Amniotic stem cell (primary cell): ENCODE measurements around the gene UCP1.
A peak's percentile ranks its signal among the peaks of the same experiment; 100 is the strongest.

Experiments
- DNase-seq: peaks from one replicate; lab custom pipeline; 2025; lab: John Stamatoyannopoulos, UW

The UCP1 gene, protein sequence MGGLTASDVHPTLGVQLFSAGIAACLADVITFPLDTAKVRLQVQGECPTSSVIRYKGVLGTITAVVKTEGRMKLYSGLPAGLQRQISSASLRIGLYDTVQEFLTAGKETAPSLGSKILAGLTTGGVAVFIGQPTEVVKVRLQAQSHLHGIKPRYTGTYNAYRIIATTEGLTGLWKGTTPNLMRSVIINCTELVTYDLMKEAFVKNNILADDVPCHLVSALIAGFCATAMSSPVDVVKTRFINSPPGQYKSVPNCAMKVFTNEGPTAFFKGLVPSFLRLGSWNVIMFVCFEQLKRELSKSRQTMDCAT

DNA sequence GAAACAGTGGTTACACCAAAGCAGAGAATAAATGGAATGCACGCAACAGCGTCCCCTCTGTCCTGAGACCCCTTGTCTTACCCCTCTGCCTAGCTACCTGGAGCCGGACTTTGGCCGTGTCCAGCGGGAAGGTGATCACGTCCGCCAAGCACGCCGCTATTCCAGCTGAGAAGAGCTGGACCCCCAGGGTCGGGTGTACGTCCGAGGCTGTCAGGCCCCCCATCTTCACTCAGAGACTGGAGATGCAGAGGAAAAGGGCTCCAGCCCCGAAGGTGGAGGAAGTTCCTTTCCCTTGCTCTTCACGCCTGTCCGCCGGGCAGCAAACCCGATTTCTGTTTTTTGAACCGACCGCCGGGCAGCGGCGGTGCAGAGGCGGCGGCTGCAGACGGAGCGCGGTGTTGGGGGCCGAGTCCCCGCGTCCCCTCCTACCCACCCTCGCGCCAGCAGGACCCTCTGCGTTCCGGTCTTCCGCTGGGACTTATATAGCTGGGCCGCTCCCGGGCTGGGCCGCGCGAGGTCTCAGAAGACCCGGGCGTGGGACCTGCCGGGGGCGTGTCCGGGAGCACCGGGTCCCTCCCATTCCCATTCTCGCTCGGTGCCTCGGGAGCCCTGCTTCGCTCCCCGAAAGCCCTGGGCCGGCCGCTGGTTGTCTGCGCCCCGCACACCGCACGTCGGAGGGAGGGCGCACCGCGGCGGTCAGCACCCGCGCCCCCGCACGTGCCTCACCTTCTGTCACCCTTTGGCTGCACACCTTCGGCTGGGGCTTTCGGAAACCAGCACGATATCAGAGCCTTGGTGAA, at the start of gene UCP1:
Gene UCP1, minus strand, starts transcription at position 455 of the 800 bp plus-strand sequence. Its CDS starts 232 bp downstream, at position 223.
- no peak for DNase-seq

DNA sequence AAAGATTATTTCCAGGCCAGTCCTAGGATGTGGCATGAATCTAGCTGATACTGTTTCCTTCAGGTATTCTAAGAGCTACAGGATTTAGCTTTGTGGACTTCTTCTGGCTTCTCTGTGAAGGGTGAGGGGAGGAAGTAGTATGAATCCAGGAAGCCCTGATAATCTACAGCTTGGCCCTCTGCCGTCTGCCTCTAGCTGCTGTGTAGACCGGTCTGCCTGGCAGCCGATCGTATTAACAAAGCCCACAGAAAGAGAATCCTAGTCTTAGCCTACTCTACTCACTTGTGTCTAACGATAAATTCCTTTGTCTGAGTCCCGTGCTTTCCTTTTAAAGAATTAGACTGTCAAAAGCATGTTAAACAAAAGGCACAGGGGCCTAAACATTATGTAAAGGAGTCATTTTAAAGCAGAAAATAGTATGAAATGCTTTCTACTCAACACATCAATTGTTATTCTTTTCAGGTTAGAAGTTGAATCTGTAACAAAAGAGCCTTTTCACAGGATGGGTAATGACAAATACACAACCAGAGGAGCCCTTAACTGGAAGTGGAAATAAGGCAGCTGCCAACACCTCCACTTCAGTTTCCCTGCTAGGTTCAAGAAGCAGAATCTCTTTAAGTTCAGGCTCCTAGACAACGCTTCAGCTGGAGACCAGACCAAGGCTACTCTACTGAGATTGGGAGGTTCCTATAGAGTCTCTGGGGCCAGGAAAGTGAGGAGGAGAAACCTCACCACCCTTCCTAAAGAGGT, 48.9 kb upstream of the UCP1 start:
- no peak for DNase-seq

DNA sequence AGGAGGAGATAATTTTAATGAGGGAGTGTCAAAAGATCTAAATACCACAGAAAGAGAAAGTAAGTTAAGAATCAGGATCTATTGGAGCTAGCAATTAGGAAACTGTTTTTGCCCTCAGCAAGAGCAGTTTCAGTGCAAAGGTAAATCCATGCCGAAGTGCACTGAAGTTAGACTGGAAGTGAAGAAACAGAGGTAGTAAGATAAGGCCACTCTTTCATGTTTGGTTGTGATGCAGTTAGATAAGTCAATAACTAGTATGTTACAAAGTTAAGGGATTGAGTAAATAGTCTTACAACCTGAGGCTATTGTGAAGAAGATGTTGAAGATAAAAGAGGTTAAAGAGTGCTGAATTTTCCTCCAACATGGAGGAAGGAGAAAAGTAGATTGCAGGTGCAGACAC, 46.7 kb upstream of the UCP1 start:
- no peak for DNase-seq

DNA sequence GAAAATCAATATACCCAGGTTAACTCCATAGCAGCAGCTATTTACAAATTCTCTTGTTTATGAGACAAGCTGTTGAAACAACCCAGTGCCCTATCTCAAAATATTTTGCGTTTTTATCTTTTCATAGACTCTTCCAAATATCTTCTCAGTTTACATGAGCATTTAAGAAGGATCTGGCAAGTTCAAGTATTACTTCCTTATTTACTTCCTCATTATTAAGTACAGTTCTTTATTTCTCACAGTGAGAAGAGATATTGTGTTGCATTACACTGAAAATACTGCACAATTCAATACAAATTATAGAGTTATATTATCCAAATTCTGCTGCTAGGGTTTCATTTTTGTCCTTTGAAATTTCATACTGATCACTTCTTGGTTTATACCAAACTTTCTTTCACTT, 43.6 kb upstream of the UCP1 start:
- no peak for DNase-seq

DNA sequence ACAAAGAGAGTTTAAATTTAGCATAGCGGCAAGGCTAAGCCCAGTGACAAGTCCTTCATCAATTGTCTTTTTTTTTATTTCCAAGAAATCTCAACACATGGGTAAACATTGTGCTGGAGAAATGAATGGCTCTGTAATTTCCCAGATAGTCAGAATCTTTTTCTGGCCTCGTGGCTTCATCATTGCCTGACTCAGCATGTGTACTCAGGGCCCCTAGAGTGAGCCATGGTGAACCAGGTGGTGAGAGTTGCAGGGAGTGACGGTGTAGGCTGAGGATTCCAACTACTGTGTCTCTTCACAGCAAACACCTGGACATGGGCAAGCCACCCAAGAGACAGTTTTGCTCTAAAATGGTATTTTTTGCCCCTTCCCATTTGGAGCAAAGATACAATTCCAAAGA, 43.1 kb upstream of the UCP1 start:
- DNase-seq: no peak

DNA sequence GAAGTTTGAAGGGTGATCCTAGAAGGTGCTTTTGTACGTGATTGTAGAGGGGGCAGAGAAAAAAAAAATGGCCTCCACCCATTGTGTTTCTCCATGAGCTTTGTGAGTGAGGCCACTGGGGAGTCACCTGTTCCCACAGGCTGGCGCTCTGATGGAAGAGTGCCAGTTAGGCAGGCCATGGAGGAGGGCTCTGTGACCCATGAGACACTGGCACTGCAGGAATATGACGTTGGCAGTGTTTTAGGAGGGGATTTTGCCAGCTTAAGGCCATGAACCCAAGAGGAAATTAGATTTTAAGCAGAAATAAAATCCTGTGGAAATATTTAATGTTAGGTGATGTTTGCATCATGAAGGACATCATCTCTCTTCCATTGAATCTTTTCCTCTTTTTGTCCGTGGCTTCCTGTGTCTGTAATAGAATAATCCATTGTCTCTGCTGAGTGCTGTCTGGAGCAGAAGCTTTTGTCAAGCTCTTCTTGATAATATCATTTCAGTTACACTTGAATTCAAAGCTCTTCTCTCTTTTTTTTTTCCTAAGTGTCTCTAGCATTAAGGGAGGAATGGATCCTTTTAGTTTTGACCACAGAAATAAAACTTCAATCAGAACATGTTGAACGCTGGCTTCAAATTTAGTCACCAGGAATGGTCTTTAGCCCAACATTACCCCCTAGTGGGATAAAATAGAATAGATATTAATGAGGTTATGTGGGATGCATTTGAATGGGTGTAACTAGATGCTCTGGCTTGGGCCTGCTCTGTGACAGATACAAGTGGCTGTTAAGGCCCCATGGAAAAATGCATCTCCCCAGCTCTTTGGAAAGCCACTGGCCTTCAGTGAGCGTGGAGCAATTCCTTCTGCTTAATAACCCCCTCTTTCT, 41.0 kb upstream of the UCP1 start:
- DNase-seq: peak; percentile 31

DNA sequence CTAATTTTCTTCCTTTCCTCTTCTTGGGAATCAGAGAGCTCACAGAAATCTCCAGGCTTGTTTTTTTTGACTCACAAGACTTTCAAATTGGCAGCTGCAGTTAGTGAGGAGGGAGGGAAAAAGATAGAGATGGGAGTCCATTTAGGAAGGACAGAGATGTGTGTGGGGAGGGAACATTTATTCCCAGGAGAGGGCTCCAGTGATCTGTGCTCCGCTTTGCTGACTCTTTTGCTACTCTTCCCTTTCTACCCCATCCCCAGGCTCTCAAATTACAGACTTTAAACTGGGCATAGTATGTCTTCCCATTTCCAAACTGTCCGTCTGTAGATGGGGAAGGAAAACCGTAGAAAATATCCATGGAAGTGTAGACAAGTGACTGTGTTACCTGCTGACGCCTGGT, 39.1 kb upstream of the UCP1 start:
- DNase-seq: no peak

DNA sequence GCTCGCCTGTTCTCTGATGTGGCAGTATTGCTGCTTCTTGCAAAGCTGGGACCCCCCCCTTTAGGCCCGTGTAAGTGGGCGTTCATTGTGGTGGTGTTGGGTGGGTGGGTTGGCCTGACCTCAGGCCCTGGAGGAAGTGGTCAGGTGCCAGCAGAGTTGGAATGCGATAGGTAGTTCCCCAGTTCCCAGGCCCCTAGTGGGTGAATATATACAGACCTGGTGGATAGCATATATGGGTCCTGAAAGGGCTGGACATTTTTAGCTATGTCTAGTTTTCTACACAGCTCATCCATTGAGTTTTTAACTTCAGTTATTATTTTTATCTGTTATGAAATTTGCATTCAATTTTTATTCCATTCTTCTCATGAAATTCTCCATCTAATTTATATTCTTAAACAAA, 35.8 kb upstream of the UCP1 start:
- no peak for DNase-seq

DNA sequence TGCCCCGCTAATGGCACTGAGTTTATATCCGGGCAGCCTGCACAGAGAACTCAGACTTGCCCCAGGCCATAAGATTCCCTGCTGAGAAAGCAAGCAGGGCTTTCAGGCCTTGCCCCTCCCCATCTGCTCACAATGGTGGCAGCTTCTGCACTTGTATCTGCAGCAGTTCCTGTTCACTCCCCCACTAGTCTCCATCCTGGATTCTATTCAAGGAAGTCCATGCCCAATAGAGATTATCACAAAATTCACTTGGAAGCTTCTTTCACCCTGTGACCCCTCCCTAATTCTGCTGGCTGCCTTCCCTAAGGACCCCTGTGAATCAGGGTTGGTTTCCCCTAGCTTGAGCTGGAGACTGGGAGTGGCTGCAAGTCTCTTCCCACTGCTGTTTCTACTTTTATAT, 34.5 kb upstream of the UCP1 start:
- DNase-seq: no peak

DNA sequence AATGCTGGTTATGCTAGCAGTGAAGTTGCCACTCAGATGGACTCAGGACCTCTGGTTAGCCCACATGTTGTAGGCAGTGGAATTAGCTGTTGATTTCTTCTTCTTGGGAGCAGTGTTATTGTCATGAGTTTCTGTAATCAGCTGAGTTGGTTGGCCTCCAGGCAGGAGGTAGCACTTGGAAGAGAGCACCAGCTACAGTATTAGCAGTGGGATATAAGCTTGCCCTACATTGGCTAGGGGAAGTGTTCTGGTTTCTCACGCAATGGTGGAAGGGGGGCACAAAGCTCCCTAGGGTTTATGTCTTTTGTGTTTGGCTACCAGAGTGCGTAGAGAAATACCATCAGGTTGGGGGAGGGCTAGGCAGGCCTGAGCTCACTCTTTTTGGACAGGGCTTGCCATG, 34.0 kb upstream of the UCP1 start:
- DNase-seq: no peak

DNA sequence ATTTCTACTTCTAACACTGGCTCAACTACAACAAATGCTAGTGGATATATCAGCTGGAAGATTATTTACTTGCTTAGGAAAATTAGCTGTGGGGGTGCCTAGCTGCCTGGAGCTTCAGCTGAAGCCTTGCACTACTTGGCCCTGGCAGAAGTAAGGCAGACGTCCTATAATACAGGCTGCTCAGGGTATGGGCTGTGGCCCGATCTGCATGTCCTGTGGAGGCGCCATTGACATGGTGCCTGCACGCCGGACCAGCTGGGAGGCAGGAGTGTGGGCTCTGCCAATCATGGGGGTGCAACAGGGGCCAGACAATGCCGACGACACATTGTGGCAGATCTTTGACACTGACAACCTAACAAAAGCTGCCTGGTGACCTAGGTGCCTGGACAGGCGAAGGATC, 31.6 kb upstream of the UCP1 start:
- no peak for DNase-seq

DNA sequence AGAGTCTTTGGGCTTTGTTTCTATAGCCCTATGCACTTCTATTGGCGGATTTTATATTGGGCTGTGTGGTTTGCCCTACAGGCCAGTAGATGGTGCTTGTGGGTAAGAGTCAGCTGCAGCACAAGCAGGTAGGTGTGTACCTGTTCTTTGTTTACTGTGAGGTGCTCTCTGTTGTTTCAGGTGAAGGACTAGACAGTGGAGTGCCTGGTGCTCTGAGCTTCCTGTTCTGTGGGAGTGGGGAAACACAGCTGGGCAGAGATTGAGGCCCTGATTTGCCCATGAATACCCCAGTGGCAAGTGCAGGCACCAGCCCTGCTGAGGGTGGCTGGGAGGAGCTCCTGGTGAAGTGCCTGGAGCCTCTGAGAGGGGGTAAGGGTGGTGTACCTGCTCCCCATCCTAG, 26.3 kb upstream of the UCP1 start:
- no peak for DNase-seq

DNA sequence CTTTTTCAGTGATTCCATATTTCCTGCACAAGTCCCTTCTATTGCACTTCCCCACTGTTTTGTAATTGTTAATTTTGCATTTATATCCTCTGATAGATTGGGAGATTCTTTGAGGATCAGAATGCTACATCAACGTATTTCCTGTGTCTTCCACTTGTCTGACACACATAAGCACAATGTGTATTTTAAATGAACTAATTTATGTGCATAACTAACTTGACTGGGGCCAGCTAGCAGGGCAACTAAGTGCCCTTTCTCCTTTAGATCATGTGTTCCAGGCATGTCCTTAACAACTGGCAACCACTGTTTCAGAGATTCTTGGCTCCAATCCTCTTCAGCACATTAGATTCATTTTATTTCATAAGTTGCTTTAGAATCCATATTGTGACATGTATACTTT, 15.7 kb upstream of the UCP1 start:
- DNase-seq: no peak

DNA sequence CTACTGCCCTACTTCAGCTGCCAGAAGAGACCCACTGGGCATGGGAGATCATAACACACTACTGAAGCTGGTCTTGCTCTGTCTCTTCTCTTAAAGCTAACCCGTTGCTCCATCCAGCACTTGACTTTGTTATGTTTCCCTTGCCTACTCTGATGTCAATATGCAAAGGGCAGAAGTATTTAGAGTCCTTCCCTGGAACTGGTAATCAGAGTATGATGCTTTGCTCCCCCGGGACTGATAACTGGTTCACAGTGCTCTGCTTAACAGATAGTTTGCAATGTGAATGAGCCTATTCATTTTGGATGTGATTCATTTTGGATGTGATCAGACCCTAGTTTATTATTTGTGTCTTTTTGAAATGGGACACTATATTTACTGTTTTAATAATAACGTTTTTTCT, 12.3 kb upstream of the UCP1 start:
- DNase-seq: no peak

DNA sequence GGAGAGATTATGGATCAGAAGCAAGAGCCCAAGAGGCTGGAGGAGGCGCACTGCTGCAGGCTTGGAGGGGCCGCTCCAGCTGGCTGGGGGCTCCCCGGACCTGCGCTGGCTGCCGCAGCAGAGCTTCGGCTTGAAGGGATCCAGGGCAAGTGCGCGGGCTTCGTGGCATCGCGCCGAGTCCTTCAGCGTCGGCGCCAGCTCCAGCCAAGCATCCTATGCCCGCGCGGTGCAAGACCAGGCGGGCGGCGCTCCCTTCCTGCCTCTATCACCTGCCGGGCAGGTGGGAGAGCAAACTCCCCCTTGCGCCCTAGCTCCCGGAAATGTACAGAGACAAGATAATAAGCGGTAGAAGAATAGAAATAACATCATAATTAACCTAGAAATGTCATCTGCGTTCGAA, 10.5 kb upstream of the UCP1 start:
- no peak for DNase-seq

DNA sequence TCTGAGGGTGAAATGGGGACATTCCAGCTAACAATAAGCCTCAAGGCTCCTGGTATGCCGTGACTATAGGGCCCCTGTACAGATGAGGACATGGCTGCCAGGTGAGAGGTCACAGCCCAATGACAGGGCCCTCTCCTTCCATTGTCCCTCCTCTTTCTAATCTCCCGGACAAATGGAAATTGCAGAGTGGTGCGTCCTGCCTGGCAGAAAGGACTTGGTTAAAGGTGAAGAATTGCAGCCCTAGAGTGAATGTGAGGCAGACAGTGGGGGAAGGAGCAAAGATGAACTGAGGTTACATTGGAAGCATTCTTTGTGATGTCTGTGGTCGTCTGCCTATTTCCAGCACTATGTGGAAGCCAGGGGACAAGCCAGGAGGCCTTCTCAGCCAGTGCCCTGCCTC, 6.7 kb upstream of the UCP1 start:
- DNase-seq: no peak

DNA sequence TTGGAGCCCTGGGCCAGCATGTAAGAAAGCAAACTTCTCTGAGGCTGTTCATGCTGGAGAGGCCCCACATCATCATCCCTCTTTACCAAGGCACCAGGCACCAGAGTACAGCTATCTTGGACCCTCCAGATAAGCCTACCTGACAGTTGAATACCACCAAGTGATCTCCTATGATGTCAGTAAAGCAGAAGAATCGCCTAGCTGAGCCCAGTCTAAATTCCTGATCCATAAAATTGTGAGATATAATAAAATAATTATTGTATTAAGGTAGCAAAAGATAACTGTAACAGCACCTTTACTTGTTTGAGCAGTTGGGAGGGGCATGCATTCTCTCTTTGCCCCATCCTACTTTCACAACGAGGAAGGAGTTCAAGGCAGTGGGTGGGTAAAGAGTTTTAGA, 2.9 kb upstream of the UCP1 start:
- no peak for DNase-seq

DNA sequence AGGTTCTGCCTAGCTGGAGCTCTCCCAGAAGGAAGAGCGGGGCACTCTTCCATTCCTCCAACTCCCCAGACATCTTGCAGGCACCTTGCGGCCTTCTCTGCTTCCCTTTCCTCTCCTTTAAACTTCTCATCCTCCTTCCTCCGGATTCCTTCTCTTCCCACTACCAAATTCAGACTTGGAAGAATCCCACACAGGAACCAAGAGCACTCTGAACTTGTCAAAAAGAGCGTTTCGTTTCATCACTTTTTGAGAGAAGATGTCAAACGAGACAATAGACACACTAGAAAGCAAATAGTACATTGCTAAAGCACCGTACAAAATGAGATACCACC, 512 bp upstream of the UCP1 start:
- DNase-seq: no peak

DNA sequence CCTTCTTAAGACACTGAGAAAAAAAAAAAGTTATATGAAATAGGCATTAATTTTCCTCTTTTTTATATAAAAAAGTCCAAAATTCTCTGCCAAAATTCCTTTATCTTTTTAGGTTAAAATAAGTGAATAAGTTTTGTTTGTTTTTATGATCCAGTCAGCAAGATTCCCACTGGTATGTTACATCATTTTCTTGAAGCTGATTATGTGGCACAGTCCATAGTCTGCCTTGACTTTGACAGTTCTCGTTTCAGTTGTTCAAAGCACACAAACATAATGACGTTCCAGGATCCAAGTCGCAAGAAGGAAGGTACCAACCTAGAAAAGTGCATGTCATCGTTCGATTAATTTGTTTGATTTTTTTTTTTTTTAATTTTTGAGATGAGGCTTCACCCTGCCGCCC, 9.1 kb downstream of the UCP1 start:
- no peak for DNase-seq

DNA sequence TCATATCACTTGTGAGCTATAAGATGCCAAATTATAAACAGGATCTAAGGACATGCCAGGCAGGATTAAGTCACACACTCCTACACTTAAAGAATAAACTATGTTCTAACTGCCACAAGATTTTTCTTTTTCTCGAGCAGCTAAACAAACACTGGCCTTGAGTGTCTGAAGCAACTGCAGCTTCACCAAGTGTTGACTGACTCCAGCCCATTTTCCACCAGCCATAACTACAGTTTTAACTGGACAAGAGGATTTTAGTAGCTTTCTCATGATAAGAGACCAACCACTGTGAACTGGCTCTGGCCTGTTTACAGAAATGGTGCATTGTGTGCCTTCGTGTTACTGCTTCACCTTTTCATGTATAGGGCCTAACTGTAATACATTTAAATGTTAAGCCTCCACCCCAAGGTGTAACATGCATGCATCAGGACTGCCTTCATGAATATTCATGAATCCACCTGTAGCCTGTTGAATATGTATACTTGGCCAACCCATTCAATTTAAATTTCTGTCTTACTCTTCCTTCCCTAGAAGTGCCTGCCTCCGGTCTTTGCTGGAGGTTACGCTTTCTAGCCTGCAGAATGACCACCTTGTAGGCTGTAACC, 10.8 kb downstream of the UCP1 start:
- no peak for DNase-seq

DNA sequence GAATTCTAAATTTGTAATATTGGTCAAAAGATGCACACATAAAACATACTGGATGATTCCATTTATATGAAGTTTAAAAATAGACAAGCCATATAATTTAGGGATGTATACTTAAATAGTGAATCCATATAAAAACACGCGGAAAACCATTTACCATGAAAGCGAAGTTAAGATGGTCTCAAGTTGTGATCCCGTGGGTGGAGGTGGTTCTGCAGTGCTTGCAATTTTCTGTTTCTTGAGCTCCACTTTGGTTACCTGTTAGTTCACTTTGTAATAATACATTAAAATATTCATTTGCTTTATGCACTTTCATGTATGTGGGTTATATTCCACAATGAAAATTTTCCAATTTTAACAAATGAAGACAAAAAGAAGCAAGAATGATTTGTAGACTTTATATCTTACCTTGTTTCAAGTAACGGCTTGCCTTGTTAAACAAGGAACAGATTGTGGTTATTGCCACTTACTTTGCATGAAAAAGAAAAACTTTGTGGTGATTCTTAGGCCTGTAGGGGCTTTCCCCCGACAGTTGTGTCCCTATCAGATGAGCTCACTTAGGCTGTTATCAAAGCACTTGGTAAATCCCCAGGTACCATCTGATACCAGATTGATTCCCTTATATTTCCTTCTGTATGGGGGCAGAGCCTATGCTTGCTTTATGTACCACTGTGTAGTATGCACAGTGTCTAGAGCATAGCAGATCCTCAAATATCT, 12.2 kb downstream of the UCP1 start:
- DNase-seq: no peak
